H1 (cell line): ENCODE data around the gene TMEM145. TPM values are rescaled to one million over a fixed set of nuclear protein-coding genes. Genes with fewer than 3 reads are reported as not detected.

ENCODE experiments used
- CTCF ChIA-PET: fragments of 300-600 bp; sonication (Branson Sonifier 250); formaldehyde crosslinking; loops from one replicate; lab custom pipeline; 2021; ENCODE audit not compliant: partially characterized antibody; lab: Charles Lee
- POLR2A ChIA-PET: fragments of 300-600 bp; sonication (Branson Sonifier 250); formaldehyde crosslinking; loops from one replicate; lab custom pipeline; 2021; ENCODE audit warnings: inconsistent platforms; ENCODE audit not compliant: partially characterized antibody; lab: Charles Lee
- DNase-seq, 2 experiments: peaks; one replicate each; pipeline versions ENCODE4 v3.0.0 to v3.0.0-alpha.2; 2010 to 2022; ENCODE audit warnings: low spot score in 2 of 2, low read depth in 1 of 2, mixed read lengths in 1 of 2
- FAIRE-seq: peaks from 2 replicates; lab custom pipeline; 2011; peaks lifted over from hg19 to GRCh38; lab: Jason Lieb, UNC
- H2AFZ ChIP-seq: 2 replicates; pipeline ENCODE4 v1.8.1; 2012; ENCODE audit warnings: low read length, inconsistent platforms
- H2AK5ac ChIP-seq: 2 replicates; pipeline ENCODE4 v1.6.1; 2013; ENCODE audit warnings: low read depth, low read length
- H2BK120ac ChIP-seq: replicated peaks from 2 replicates; pipeline ENCODE3; 2013; ENCODE audit warnings: low read depth, low read length, inconsistent platforms
- H2BK12ac ChIP-seq: 2 replicates; pipeline ENCODE4 v1.6.1; 2013; ENCODE audit warnings: low read depth, low read length
- H2BK15ac ChIP-seq: 2 replicates; pipeline ENCODE4 v1.6.1; 2013; ENCODE audit warnings: low read length
- H2BK20ac ChIP-seq: 2 replicates; pipeline ENCODE4 v1.6.1; 2013; ENCODE audit warnings: low read length
- H2BK5ac ChIP-seq: 2 replicates; pipeline ENCODE4 v1.6.1; 2013; ENCODE audit warnings: low read depth, low read length
- H3K14ac ChIP-seq: 2 replicates; pipeline ENCODE4 v1.6.1; 2013; ENCODE audit warnings: inconsistent platforms; ENCODE audit not compliant: insufficient read length
- H3K18ac ChIP-seq: 2 replicates; pipeline ENCODE4 v1.6.1; 2013; ENCODE audit warnings: low read length; ENCODE audit errors: extremely low read depth
- H3K23ac ChIP-seq: 2 replicates; pipeline ENCODE4 v1.6.1; 2013; ENCODE audit warnings: inconsistent platforms; ENCODE audit not compliant: insufficient read length
- H3K23me2 ChIP-seq: 2 replicates; pipeline ENCODE4 v1.6.1; 2013; ENCODE audit warnings: low read depth, low read length
- H3K27ac ChIP-seq: 2 replicates; pipeline ENCODE4 v1.6.1; 2011; ENCODE audit warnings: low read depth, low read length, inconsistent platforms
- H3K27me3 ChIP-seq, 4 experiments: replicated peaks in 1 of 4; 1 replicate in 1 of 4; 2 replicates in 3 of 4; pipeline versions ENCODE4 v1.6.1 to v1.8.1; 2011 to 2013; ENCODE audit warnings: low read length in 3 of 4, mild to moderate bottlenecking in 3 of 4, inconsistent platforms in 2 of 4, mixed read lengths in 2 of 4, moderate library complexity in 1 of 4; ENCODE audit not compliant: control insufficient read depth in 3 of 4, insufficient read depth in 3 of 4; ENCODE audit errors: extremely low read depth in 1 of 4
- H3K36me3 ChIP-seq, 4 experiments: 2 replicates each; pipeline versions ENCODE4 v1.6.1 to v1.8.1; 2011 to 2013; ENCODE audit warnings: mild to moderate bottlenecking in 4 of 4, low read length in 3 of 4, moderate library complexity in 2 of 4, control low read depth in 1 of 4, inconsistent platforms in 1 of 4; ENCODE audit not compliant: insufficient read depth in 4 of 4, control insufficient read depth in 2 of 4
- H3K4ac ChIP-seq: replicated peaks from 2 replicates; pipeline ENCODE3; 2013; ENCODE audit warnings: low read length, low read depth, mixed read lengths, inconsistent platforms; ENCODE audit not compliant: insufficient read length
- H3K4me1 ChIP-seq, 4 experiments: replicated peaks in 1 of 4; 1 replicate in 1 of 4; 2 replicates in 3 of 4; pipeline versions ENCODE4 v1.6.1 to v1.8.1; 2011 to 2013; ENCODE audit warnings: low read length in 3 of 4, inconsistent platforms in 2 of 4, mixed read lengths in 1 of 4; ENCODE audit not compliant: insufficient read depth in 4 of 4, control insufficient read depth in 3 of 4
- H3K4me2 ChIP-seq, 2 experiments: 2 replicates each; pipeline versions ENCODE4 v1.6.1 to v1.8.1; 2011 to 2013; ENCODE audit warnings: low read depth in 2 of 2, low read length in 2 of 2, control low read depth in 1 of 2, inconsistent platforms in 1 of 2, mild to moderate bottlenecking in 1 of 2; ENCODE audit not compliant: insufficient read depth in 1 of 2
- H3K4me3 ChIP-seq, 4 experiments: fragments of 200-600, 300-600 bp in 1 of 4; sonication (generic), shearing (Covaris generic), sonication (Bioruptor Twin) in 1 of 4; 2 replicates each; pipeline versions ENCODE4 v1.5.1 to v1.8.1; 2011 to 2016; ENCODE audit warnings: low read length in 4 of 4, low read depth in 3 of 4, control low read depth in 2 of 4, inconsistent platforms in 2 of 4, mild to moderate bottlenecking in 2 of 4, mixed read lengths in 1 of 4, moderate library complexity in 1 of 4; ENCODE audit not compliant: insufficient read depth in 2 of 4; ENCODE audit errors: extremely low read depth in 1 of 4
- H3K56ac ChIP-seq: replicated peaks from 2 replicates; pipeline ENCODE3; 2013; ENCODE audit warnings: low read depth, mild to moderate bottlenecking, mixed read lengths, low read length, inconsistent platforms; ENCODE audit not compliant: insufficient read length
- H3K79me1 ChIP-seq: 2 replicates; pipeline ENCODE4 v1.6.1; 2013; ENCODE audit warnings: low read depth, low read length, control low read depth
- H3K79me2 ChIP-seq, 2 experiments: 2 replicates each; pipeline versions ENCODE4 v1.6.1 to v1.8.1; 2012 to 2013; ENCODE audit warnings: low read length in 2 of 2, mild to moderate bottlenecking in 2 of 2, inconsistent platforms in 1 of 2; ENCODE audit not compliant: insufficient read depth in 2 of 2, control insufficient read depth in 1 of 2
- H3K9ac ChIP-seq, 4 experiments: replicated peaks in 1 of 4; 1 replicate in 1 of 4; 2 replicates in 3 of 4; pipeline versions ENCODE4 v1.6.1 to v1.8.1; 2011 to 2013; ENCODE audit warnings: low read depth in 3 of 4, low read length in 3 of 4, control low read depth in 2 of 4, mild to moderate bottlenecking in 2 of 4, moderate library complexity in 2 of 4, inconsistent platforms in 1 of 4; ENCODE audit errors: extremely low read depth in 1 of 4
- H3K9me3 ChIP-seq, 2 experiments: 2 replicates each; pipeline versions ENCODE4 v1.6.1 to v1.8.1; 2012 to 2013; ENCODE audit warnings: mild to moderate bottlenecking in 2 of 2, moderate library complexity in 2 of 2, control low read depth in 1 of 2, inconsistent platforms in 1 of 2, low read depth in 1 of 2, low read length in 1 of 2, mixed read lengths in 1 of 2; ENCODE audit not compliant: insufficient read depth in 2 of 2
- H4K20me1 ChIP-seq, 2 experiments: replicated peaks in 1 of 2; 2 replicates each; pipeline versions ENCODE3 to v1.8.1; 2011 to 2013; ENCODE audit warnings: inconsistent platforms in 2 of 2, low read length in 2 of 2, mild to moderate bottlenecking in 1 of 2; ENCODE audit not compliant: insufficient read depth in 2 of 2, control insufficient read depth in 1 of 2
- H4K5ac ChIP-seq: 2 replicates; pipeline ENCODE4 v1.6.1; 2013; ENCODE audit warnings: low read length, low read depth, mixed read lengths, inconsistent platforms; ENCODE audit not compliant: insufficient read length
- H4K8ac ChIP-seq: 2 replicates; pipeline ENCODE4 v1.8.0; 2013; ENCODE audit warnings: mild to moderate bottlenecking, moderate library complexity, low read length, inconsistent platforms; ENCODE audit not compliant: insufficient read depth; ENCODE audit errors: extremely low read depth
- H4K91ac ChIP-seq: replicated peaks from 2 replicates; pipeline ENCODE3; 2013; ENCODE audit warnings: low read length, mixed read lengths, inconsistent platforms; ENCODE audit not compliant: insufficient read length
- CHD1 ChIP-seq: IDR thresholded peaks from 2 replicates; pipeline ENCODE4 v1.6.1; 2012; ENCODE audit warnings: low read depth, low read length, improper control_type of control experiment
- HDAC2 ChIP-seq, 2 experiments: fragments of 300-600 bp in 1 of 2; sonication (generic) in 1 of 2; IDR thresholded peaks; 2 replicates each; pipeline ENCODE4 v1.6.1; 2011 to 2012; ENCODE audit warnings: low read depth in 2 of 2, low read length in 2 of 2, mild to moderate bottlenecking in 2 of 2, moderate library complexity in 2 of 2, borderline replicate concordance in 1 of 2, inconsistent platforms in 1 of 2
- KDM4A ChIP-seq: IDR thresholded peaks from one replicate; pipeline ENCODE4 v1.7.1; 2012; ENCODE audit warnings: low read depth, mild to moderate bottlenecking, moderate library complexity, low read length, inconsistent platforms; ENCODE audit not compliant: severe bottlenecking
- NRF1 ChIP-seq: IDR thresholded peaks from 2 replicates; pipeline ENCODE4 v1.6.1; 2011; ENCODE audit warnings: mild to moderate bottlenecking, low read depth, low read length, improper control_type of control experiment
- PHF8 ChIP-seq: fragments of 200-600 bp; sonication (generic); conservative IDR thresholded peaks from 2 replicates; pipeline ENCODE4 v1.7.1; 2012; ENCODE audit warnings: low read depth, mild to moderate bottlenecking, inconsistent platforms, low read length, moderate library complexity
- WGBS, 2 experiments: shearing (Covaris generic) in 1 of 2; methylation state at CpG; one replicate each; pipeline versions ENCODE4 v1.1.6 to v1.1.7; 2013 to 2015; ENCODE audit warnings: low lambda C conversion rate in 2 of 2, mixed read lengths in 2 of 2, inconsistent platforms in 1 of 2, low coverage in 1 of 2, missing lambda C conversion rate in 1 of 2; ENCODE audit not compliant: insufficient replicate concordance in 2 of 2, insufficient coverage in 1 of 2, insufficient read length in 1 of 2; ENCODE audit errors: extremely low coverage in 1 of 2, missing lambda C conversion rate in 1 of 2; 5-methylcytosine and 5-hydroxymethylcytosine counted together
- polyA plus RNA-seq, 7 experiments: library from polyadenylated mRNA; depleted of rRNA in 3 of 7; stranded (reverse) in 5 of 7; unstranded in 2 of 7; fragments of >200 nt in 5 of 7; fragments of 200-250 nt in 2 of 7; gene quantifications; 1 replicate in 5 of 7; 2 replicates in 1 of 7; 4 replicates in 1 of 7; pipeline versions ENCODE4 v1.2.1 to v1.2.3, GENCODE V29; 2011 to 2013; ENCODE audit warnings: missing spikeins in 2 of 7, mixed read lengths in 2 of 7
- total RNA-seq: library from RNA; stranded (reverse); fragmentation: NEBNext Ultra II Directional; extraction: Animal tissue kit (Norgen Biotek cat#: 25700); gene quantifications from 2 replicates; pipeline ENCODE4 v1.2.1, GENCODE V29; 2021

The TMEM145 gene
- total and polyA plus RNA-seq, 2 of the 8 experiments (the other 6 are each of a cell fraction or from before 2014, with no cell fraction given), result 2.3 to 4.7 TPM

GRCh38 chr19:42284066-42284501 lies 29.0 kb upstream of the TMEM145 start:
- no peak for TF ChIP-seq CHD1
- no peak for TF ChIP-seq HDAC2 (IDR thresholded peaks at IDR 0.05; ENCODE audit: borderline replicate concordance in 1 of 2, low read depth in 2 of 2, low read length in 2 of 2)
- peak; percentile 39 for TF ChIP-seq PHF8
- TF ChIP-seq KDM4A, result peak; percentile 26
- peak; percentile 10; the same call in 1 of the 2 replicates for TF ChIP-seq NRF1
- TF ChIP-seq, all 59 proteins: peak for 3
- Histone ChIP-seq H2BK5ac (no peak overlapping the region), H3K23ac (no peak overlapping the region), H4K5ac (no peak overlapping the region), H3K79me1 (peaks cover 21% of the 10 kb centered on the region), H4K20me1 (peaks cover 3 to 16% of the 10 kb centered on the region in 2 experiments), H4K91ac (no peak overlapping the region), H3K9ac (peak overlapping the region in 2 of 4 experiments; percentile 25 to 41; a peak in 2 of 7 replicates), H2AFZ (no peak overlapping the region), H2BK20ac (no peak overlapping the region), H2AK5ac (no peak overlapping the region), H2BK120ac (no peak overlapping the region), H3K4me1 (peaks cover 9 to 42% (median 29%) of the 10 kb centered on the region in 4 experiments), H3K23me2 (peaks cover 30% of the 10 kb centered on the region), H3K9me3 (no peaks in the 10 kb centered on the region), H2BK12ac (no peak overlapping the region), H2BK15ac (no peak overlapping the region), H3K4me2 (peak overlapping the region; percentile 34 to 97; a peak in 2 of 4 replicates), H3K14ac (no peak overlapping the region), H4K8ac (no peak overlapping the region), H3K27ac (no peak overlapping the region; the same call in 1 of the 2 replicates), H3K4me3 (peak overlapping the region; percentile 29 to 57 (median 41); a peak in 4 of 8 replicates), H3K56ac (no peak overlapping the region), H3K27me3 (no peaks in the 10 kb centered on the region), H3K79me2 (peaks cover 0 to 22% of the 10 kb centered on the region in 2 experiments; a peak in 2 of 4 replicates), H3K18ac (no peak overlapping the region), H3K4ac (no peak overlapping the region), H3K36me3 (peaks cover 9 to 21% (median 18%) of the 10 kb centered on the region in 4 experiments; a peak in 7 of 8 replicates)
- no peak for FAIRE-seq
- no peak for DNase-seq
- ChIA-PET CTCF (interaction anchor here (1.2 to 6.6 kb wide), 3 partner anchors 9 to 41 kb away, joined by 3 to 41 read pairs (median 3); no protein-coding TSS in a partner anchor), POLR2A (interaction anchor here (1.0 to 4.3 kb wide), 3 partner anchors 11 to 34 kb away, joined by 3 to 20 read pairs (median 4); no protein-coding TSS in a partner anchor)
- no CpG with 5 or more reads among the region's 76 CpGs for WGBS, 2 experiments
